Gastrocnemius medialis (tissue), 4 donors: ENCODE data around the gene TMEM269. TPM values are rescaled to one million over a fixed set of nuclear protein-coding genes. Genes with fewer than 3 reads are reported as not detected.
"Not testable (repeated sequence)": the region's sequence is repeated elsewhere in the genome, so short reads cannot be mapped to it uniquely, and the experiment has no call there.

ENCODE experiments used
- ATAC-seq, 2 donors: fragments of 150-250 bp; one replicate each; pipeline ENCODE4 v1.9.1; 2016
- DNase-seq, 2 donors: peaks; one replicate each; pipeline ENCODE4 v3.0.0-alpha.2; 2019
- H3K27ac ChIP-seq, 4 donors: fragments of 200-600 bp; sonication (generic); 1 replicate in 1 of 4; 2 replicates in 3 of 4; pipeline ENCODE4 v1.5.1; 2016 to 2018; ENCODE audit warnings: mild to moderate bottlenecking in 2 of 4, moderate library complexity in 1 of 4
- H3K27me3 ChIP-seq, 3 donors: fragments of 200-600 bp; sonication (generic) in 2 of 3; 1 replicate in 1 of 3; 2 replicates in 2 of 3; pipeline versions ENCODE4 v1.5.1 to v1.6.0; 2016 to 2019; ENCODE audit warnings: mild to moderate bottlenecking in 1 of 3, moderate library complexity in 1 of 3
- H3K36me3 ChIP-seq, 2 donors: fragments of 200-600 bp; sonication (generic) in 1 of 2; one replicate each; pipeline ENCODE4 v1.5.1; 2017 to 2018
- H3K4me1 ChIP-seq, 2 donors: fragments of 200-600 bp; sonication (generic) in 1 of 2; one replicate each; pipeline ENCODE4 v1.5.1; 2016 to 2017; ENCODE audit warnings: mild to moderate bottlenecking in 2 of 2
- H3K4me3 ChIP-seq, 4 donors: fragments of 200-600 bp; sonication (generic) in 3 of 4; 1 replicate in 1 of 4; 2 replicates in 3 of 4; pipeline ENCODE4 v1.5.1; 2016 to 2019; ENCODE audit warnings: mild to moderate bottlenecking in 2 of 4
- H3K9me3 ChIP-seq, 3 donors: fragments of 200-600 bp; sonication (generic) in 2 of 3; 1 replicate in 1 of 3; 2 replicates in 2 of 3; pipeline ENCODE4 v1.5.1; 2016 to 2019
- POLR2A ChIP-seq, 2 donors: fragments of 450-650 bp; IDR thresholded peaks; one replicate each; pipeline ENCODE4 v1.6.1; 2017; ENCODE audit warnings: antibody characterized with exemption in 2 of 2, mild to moderate bottlenecking in 2 of 2, moderate library complexity in 2 of 2
- in situ Hi-C, 4 donors: fragments of 200-750 bp; cut with MboI; loops; one replicate each; pipeline versions ENCODE4 v1.15.0 to v1.8.0; 2017; ENCODE audit warnings: low sequenced_read_pairs in 4 of 4
- intact Hi-C: fragments of 100-400 bp; cut with DNase I; formaldehyde crosslinking; loops from one replicate; pipeline ENCODE4 v1.15.1; 2023; ENCODE audit warnings: low total_unique reads
- total RNA-seq, 4 donors: library from RNA; depleted of rRNA; stranded (reverse); fragments of >200 nt; gene quantifications; one replicate each; pipeline versions ENCODE4 v1.1.0 to v1.2.3, GENCODE V29; 2016
- TF ChIP-seq, protein P1 (sequence below), 5 experiments: fragments of 450-650 bp in 3 of 5; fragments of 200-600 bp in 2 of 5; sonication (generic) in 2 of 5; IDR thresholded peaks in 4 of 5; conservative IDR thresholded peaks in 1 of 5; 1 replicate in 4 of 5; 2 replicates in 1 of 5; pipeline ENCODE4 v1.5.1; 2016 to 2019; ENCODE audit warnings: antibody characterized with exemption in 5 of 5, mild to moderate bottlenecking in 3 of 5, moderate library complexity in 3 of 5

TMEM269 gene
- total RNA-seq, 4 donors from 2014 or later: 0.19 to 0.25 TPM; not detected in 2

DNA sequence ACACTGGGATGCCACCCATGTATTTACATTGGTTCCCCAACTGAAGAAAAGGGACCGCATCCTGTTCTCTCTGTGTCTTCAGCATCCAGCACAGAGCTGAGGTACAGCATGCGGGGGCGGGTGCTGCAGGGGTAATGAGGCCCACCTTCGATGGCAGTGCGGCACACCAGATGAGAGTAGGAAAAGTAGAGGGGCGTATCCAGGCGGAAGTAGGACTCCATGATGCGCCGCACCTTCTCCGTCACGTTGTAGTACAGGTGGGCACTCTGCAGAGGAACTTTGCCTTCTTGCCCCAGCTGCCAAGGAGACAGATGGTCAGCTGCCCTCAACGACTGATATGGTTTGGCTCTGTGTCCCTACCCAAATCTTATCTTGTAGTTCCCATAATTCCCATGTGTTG, 34.8 kb upstream of the TMEM269 start:
- Histone ChIP-seq H3K27me3 (no peaks in the 10 kb centered on the region), H3K36me3 (peaks cover 0 to 79% of the 10 kb centered on the region in 2 donors), H3K4me1 (no peaks in the 10 kb centered on the region), H3K27ac (no peak overlapping the region), H3K9me3 (no peaks in the 10 kb centered on the region), H3K4me3 (no peak overlapping the region)
- no peak for ATAC-seq
- in situ Hi-C loops: loop anchor here in 1 of 4 donors (25.0 kb wide), 2 partner anchors 312 to 413 kb away; partner anchors contain the start of gene FOXJ3
- TF ChIP-seq POLR2A (IDR thresholded peaks at IDR 0.05): no peak
- TF ChIP-seq, protein P1, sequence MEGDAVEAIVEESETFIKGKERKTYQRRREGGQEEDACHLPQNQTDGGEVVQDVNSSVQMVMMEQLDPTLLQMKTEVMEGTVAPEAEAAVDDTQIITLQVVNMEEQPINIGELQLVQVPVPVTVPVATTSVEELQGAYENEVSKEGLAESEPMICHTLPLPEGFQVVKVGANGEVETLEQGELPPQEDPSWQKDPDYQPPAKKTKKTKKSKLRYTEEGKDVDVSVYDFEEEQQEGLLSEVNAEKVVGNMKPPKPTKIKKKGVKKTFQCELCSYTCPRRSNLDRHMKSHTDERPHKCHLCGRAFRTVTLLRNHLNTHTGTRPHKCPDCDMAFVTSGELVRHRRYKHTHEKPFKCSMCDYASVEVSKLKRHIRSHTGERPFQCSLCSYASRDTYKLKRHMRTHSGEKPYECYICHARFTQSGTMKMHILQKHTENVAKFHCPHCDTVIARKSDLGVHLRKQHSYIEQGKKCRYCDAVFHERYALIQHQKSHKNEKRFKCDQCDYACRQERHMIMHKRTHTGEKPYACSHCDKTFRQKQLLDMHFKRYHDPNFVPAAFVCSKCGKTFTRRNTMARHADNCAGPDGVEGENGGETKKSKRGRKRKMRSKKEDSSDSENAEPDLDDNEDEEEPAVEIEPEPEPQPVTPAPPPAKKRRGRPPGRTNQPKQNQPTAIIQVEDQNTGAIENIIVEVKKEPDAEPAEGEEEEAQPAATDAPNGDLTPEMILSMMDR (IDR thresholded peaks at IDR 0.05 in 4 of 5, conservative IDR thresholded peaks at IDR 0.05 in 1 of 5): no peak
- intact Hi-C loops: no loop called here
- DNase-seq: no peak

GRCh38 chr1:42751511-42752070, 33.2 kb upstream of the TMEM269 start:
- DNase-seq, H3K9me3 ChIP-seq, H3K4me3 ChIP-seq, intact Hi-C loops, H3K4me1 ChIP-seq, H3K27ac ChIP-seq, ATAC-seq, H3K27me3 ChIP-seq: not testable (repeated sequence)
- peaks cover 0 to 83% of the 10 kb centered on the region in 2 donors for H3K36me3 ChIP-seq
- in situ Hi-C loops: loop anchor here in 1 of 4 donors (25.0 kb wide), 2 partner anchors 311 to 414 kb away; partner anchors contain the start of gene FOXJ3

GRCh38 chr1:42752284-42752683, 32.5 kb upstream of the TMEM269 start:
- Histone ChIP-seq H3K4me1 (no peaks in the 10 kb centered on the region), H3K36me3 (peaks cover 0 to 86% of the 10 kb centered on the region in 2 donors), H3K9me3 (no peaks in the 10 kb centered on the region), H3K4me3 (no peak overlapping the region), H3K27ac (no peak overlapping the region), H3K27me3 (no peaks in the 10 kb centered on the region)
- DNase-seq (no peak), ATAC-seq (no peak)
- in situ Hi-C loops: loop anchor here in 1 of 4 donors (25.0 kb wide), 2 partner anchors 310 to 415 kb away; partner anchors contain the start of gene FOXJ3
- TF ChIP-seq, protein P1 (IDR thresholded peaks at IDR 0.05 in 4 of 5, conservative IDR thresholded peaks at IDR 0.05 in 1 of 5): no peak
- TF ChIP-seq POLR2A (IDR thresholded peaks at IDR 0.05): no peak
- intact Hi-C loops: no loop called here

- intact Hi-C loops (no loop called here), in situ Hi-C loops (loop anchor here in 1 of 4 donors (25.0 kb wide), 2 partner anchors 309 to 416 kb away; partner anchors contain the start of gene FOXJ3)
- ATAC-seq (no peak), DNase-seq (no peak)
- TF ChIP-seq POLR2A (IDR thresholded peaks at IDR 0.05): no peak
- TF ChIP-seq, protein P1 (IDR thresholded peaks at IDR 0.05 in 4 of 5, conservative IDR thresholded peaks at IDR 0.05 in 1 of 5): no peak
- no peak overlapping the region for H3K4me3 ChIP-seq
- H3K9me3 ChIP-seq: no peaks in the 10 kb centered on the region
- no peaks in the 10 kb centered on the region for H3K27me3 ChIP-seq
- no peak overlapping the region for H3K27ac ChIP-seq
- no peaks in the 10 kb centered on the region for H3K4me1 ChIP-seq
- peaks cover 0 to 86% of the 10 kb centered on the region in 2 donors for H3K36me3 ChIP-seq
These were observed 31.7 kb upstream of the TMEM269 start for GRCh38 chr1:42753070-42753469.

- Histone ChIP-seq H3K4me1 (no peaks in the 10 kb centered on the region), H3K9me3 (no peaks in the 10 kb centered on the region), H3K4me3 (no peak overlapping the region), H3K27me3 (no peaks in the 10 kb centered on the region), H3K36me3 (peaks cover 0 to 79% of the 10 kb centered on the region in 2 donors), H3K27ac (no peak overlapping the region)
- peak in 1 of 2 donors; percentile 78 for ATAC-seq
- in situ Hi-C loops (loop anchor here in 1 of 4 donors (25.0 kb wide), 2 partner anchors 305 to 420 kb away; partner anchors contain the start of gene FOXJ3), intact Hi-C loops (loop anchor here (5.0 kb wide), 1 partner anchor 180 kb away; no protein-coding TSS in a partner anchor)
- TF ChIP-seq POLR2A (IDR thresholded peaks at IDR 0.05): no peak
- TF ChIP-seq, protein P1 (IDR thresholded peaks at IDR 0.05 in 4 of 5, conservative IDR thresholded peaks at IDR 0.05 in 1 of 5): peak; percentile 28 to 70 (median 55)
- DNase-seq: no peak
These were observed 27.6 kb upstream of the TMEM269 start for GRCh38 chr1:42756956-42757891.
